LoVo (cell line): Measurements from ENCODE around the gene MAPK11.
A peak's percentile ranks its signal among the peaks of the same experiment; 100 is the strongest.

Experiments
- DNase-seq: peaks from one replicate; pipeline ENCODE4 v3.0.0-alpha.2; 2016; ENCODE audit warnings: low spot score

MAPK11 gene

GRCh38 chr22:50248196-50249081 is 21.7 kb downstream of the MAPK11 start:
- DNase-seq = no peak

GRCh38 chr22:50247748-50248147 is 22.4 kb downstream of the MAPK11 start:
- DNase-seq = no peak

- DNase-seq = no peak
Observed at GRCh38 chr22:50246242-50247175, 23.7 kb downstream of the MAPK11 start.

GRCh38 chr22:50245214-50246072 is 24.7 kb downstream of the MAPK11 start:
- peak; percentile 22 for DNase-seq

- peak; percentile 95 for DNase-seq
Observed at GRCh38 chr22:50244420-50245213, 25.6 kb downstream of the MAPK11 start, which contains the start of gene TUBGCP6. Gene TUBGCP6, minus strand, starts transcription at chr22:50245023. Its CDS starts 564 bp downstream, at chr22:50244459.

- no peak for DNase-seq
Observed at GRCh38 chr22:50243685-50244419, 26.3 kb downstream of the MAPK11 start.

GRCh38 chr22:50242406-50242949 is 27.7 kb downstream of the MAPK11 start:
- no peak for DNase-seq

- DNase-seq = no peak
Observed at GRCh38 chr22:50238755-50239154, 31.4 kb downstream of the MAPK11 start.

GRCh38 chr22:50236731-50237409 is 33.3 kb downstream of the MAPK11 start:
- DNase-seq = no peak

- DNase-seq = no peak
Observed at GRCh38 chr22:50233223-50233622, 37.0 kb downstream of the MAPK11 start.

GRCh38 chr22:50232481-50233151 is 37.6 kb downstream of the MAPK11 start:
- no peak for DNase-seq

GRCh38 chr22:50229370-50229769 is 40.8 kb downstream of the MAPK11 start:
- DNase-seq = no peak

- no peak for DNase-seq
Observed at GRCh38 chr22:50228366-50228765, 41.8 kb downstream of the MAPK11 start.

- DNase-seq = no peak
Observed at GRCh38 chr22:50227579-50228215, 42.5 kb downstream of the MAPK11 start.

GRCh38 chr22:50226875-50227165 is 43.4 kb downstream of the MAPK11 start:
- DNase-seq = no peak

GRCh38 chr22:50226063-50226874 is 43.9 kb downstream of the MAPK11 start:
- no peak for DNase-seq

GRCh38 chr22:50225200-50225969 is 44.8 kb downstream of the MAPK11 start:
- DNase-seq = no peak
